ENCODE data around the gene MAD1L1.
"Not testable (repeated sequence)": the region's sequence is repeated elsewhere in the genome, so short reads cannot be mapped to it uniquely, and the experiment has no call there.

MAD1L1 gene

GRCh38 chr7:1823376-1824150, 409.2 kb downstream of the MAD1L1 start:
- DNase-seq = no peak

GRCh38 chr7:1819259-1819841, 413.4 kb downstream of the MAD1L1 start:
- DNase-seq = no peak

DNA sequence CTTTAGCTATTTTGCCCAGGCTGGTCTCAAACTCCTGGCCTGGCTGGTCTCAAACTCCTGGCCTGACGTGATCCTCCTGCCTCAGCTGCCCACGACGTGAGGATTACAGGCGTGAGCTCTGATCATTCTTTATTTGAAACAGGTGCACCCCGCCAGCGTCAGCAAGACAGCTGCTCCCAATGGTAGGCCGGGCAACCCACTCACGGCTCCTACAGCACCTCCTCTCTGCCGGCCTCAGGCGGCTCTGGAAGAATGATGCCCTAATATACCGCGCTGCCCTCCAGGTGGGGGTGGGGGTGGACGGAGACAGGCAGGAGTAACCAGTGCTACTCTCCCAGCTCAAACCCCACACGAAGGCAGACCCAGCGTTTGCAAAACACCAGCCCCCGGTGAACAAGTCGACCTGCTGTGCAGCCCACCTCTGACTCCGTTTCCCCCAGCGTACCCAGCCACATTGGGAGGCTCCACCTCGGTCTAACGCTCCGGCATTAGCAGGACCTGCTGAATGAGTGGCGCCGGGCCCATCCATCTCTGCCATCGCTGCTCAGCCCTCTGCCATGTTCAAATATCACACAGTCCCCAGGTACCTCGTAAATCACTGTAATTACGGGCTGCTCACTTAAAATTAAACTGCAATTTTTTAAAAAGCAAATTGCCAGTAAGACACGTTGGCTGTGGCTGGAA, 414.0 kb downstream of the MAD1L1 start:
- no peak for DNase-seq

- DNase-seq = no peak
Observed at GRCh38 chr7:1817061-1817712, 415.6 kb downstream of the MAD1L1 start.

GRCh38 chr7:1816451-1816850, 416.3 kb downstream of the MAD1L1 start:
- not testable (repeated sequence) for DNase-seq

DNA sequence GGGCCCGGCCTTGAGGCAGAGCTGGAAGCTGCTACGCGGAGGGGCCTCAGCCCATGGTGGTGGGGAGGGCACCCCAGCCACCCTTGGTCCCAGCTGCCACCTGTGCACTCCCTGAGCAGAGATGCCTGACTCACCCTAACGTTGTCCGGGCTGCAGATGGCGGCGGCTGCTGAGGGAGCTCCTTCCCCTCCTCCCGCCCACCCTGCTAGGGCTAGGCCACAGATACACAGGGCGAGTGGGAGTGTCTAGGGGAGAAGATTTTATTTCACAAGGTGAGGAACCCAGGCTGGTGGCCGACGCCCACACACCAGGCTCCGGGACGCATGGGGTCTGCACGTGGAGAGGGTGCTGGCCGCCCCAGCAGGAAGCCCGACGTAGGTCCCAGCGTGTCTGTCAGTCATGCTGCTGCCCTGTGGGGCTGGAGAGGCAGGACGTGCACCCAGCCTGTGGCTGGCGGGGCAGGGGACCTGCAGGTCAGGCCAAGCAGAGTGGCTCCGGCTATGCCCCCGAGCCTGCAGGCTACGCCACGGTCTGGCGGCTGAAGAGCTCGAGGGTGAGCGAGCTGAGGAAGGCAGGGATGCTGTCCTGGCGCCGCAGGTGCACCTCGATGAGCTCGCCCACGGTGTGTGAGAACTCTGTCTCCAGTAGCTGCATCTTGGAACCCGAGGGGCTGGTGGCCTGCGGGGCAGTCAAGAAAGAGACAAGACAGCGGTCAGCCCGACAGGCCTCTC, 417.0 kb downstream of the MAD1L1 start:
- DNase-seq = not testable (repeated sequence)

DNA sequence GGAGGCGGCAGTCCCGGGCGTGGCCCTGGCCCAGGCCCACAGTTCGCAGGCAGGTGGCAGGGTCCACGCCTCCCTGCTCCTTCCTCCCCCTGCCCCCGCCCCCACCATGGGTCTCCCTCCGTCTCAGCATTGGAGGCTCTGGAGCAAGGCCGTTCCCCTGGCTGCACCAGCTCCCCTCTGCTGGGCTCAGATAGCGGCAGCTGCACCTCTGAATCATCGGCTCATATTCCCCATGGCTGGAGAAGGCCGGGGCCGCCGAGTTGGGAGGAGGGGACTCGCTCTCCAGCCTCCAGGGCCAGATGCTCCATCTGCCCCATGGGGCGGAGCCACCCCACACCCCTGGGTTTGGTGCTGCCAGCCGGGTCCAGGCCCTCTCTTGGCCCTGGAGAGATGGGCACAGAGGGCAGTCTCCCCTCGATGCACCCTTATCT, 417.7 kb downstream of the MAD1L1 start:
- no peak for DNase-seq

GRCh38 chr7:1814089-1814811, 418.5 kb downstream of the MAD1L1 start:
- no peak for DNase-seq

- no peak for DNase-seq
Observed at GRCh38 chr7:1813394-1814088, 419.2 kb downstream of the MAD1L1 start.

- DNase-seq = no peak
Observed at GRCh38 chr7:1812509-1813393, 420.0 kb downstream of the MAD1L1 start.

- DNase-seq = no peak
Observed at GRCh38 chr7:1811850-1812508, 420.8 kb downstream of the MAD1L1 start.

DNA sequence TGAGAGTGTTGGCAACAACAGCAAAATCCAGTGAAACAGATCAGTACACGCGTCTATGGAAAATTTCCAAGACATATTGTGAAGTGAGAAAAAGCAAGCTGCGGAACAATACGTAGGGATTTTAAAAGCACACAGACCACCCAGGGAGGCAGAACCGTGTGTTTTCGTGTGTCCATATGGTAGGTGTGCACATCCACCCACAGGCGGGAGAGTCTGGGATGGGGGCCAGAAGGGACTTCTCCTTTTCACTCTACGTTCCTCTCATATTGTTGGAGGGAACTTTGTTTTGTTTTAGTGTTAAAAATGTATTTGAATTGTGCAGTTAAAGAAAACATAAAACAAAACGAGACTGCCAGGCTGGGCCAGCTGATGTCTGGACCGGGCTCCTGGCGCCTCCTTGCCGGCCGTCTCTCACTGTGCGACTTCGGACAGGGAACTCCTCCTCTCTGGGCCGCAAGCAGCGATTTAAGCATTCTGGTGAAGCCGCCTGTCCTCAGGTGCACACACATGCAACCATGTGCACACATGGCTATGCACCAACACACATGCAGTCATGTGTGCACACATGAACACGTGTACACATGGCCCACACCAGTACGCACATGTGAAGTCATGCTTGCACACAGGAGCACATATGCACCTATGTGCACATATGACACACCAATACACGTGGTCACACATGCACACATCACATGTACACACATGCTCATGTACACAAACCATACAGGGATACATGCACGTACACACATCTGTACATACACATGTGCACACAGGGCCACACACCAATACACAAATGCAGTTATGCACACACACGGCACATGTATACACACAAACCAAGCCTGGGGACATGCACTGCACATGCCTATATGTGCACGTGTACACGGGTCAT, 421.5 kb downstream of the MAD1L1 start:
- no peak for DNase-seq

DNA sequence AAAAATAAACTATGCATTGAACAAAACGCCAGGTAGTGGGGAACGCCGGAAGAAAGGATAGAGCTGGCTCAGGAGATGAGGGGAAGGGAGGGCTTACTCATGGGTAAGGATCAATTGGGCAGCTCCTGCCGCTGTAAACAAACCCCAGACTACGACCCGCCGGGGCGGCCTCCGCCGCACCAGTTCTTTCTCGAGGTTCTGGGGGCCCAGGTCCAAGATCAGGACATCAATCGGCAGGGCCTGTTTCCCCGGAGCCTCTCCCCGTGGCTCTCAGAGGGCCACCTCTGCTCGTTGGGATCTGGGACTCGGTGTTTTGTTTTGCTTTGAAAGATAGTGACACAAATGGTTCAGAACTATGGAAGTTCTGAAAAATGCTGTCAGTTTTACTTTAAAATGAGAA, 422.2 kb downstream of the MAD1L1 start:
- no peak for DNase-seq

- DNase-seq = no peak
Observed at GRCh38 chr7:1809601-1810258, 423.0 kb downstream of the MAD1L1 start.

DNA sequence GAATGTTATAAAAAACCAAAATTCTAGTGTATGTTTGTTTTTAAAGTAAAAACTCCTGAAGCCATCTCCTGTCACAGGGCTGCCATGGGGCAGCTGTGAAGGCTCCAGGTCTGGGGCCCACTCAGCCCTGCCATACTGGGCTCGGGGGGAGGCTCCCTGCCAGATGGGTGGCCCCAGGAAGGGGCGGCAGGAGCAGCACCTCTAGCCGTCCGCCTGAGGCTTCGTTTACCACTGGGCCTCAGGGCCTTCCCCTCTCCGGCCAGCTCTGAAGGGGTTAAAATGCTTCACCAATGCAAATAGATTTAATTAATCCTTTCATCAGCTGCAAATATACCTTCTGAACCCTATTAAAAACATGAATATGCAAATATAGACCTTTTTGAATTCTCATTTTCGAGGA, 423.7 kb downstream of the MAD1L1 start:
- no peak for DNase-seq

GRCh38 chr7:1807821-1808600, 424.7 kb downstream of the MAD1L1 start:
- no peak for DNase-seq

DNA sequence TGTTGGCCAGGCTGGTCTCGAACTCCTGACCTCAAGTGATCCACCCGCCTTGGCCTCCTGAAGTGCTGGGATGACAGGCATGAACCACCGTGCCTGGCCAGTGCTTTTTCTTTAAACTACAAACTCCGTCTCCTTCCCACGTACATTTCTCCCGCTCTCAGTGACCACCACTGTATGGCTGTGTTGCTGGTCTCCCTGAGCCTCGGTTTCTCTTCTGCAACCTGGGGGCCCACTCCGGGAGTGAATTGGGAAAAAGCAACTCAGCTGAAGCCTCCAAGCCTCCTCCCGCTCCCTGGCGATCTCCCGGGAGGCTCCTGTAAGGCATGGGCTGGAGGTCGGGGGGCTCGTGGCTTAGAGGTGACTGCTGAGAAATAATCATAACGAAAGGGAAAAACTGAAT, 426.4 kb downstream of the MAD1L1 start:
- no peak for DNase-seq

Measured in activated T-cell treated with anti-CD3 and anti-CD28 coated beads for 4 hours (primary cell).